ENCODE measurements around the gene ERI3. TPM values are rescaled to one million over a fixed set of nuclear protein-coding genes. Genes with fewer than 3 reads are reported as not detected.

ERI3 gene
- total RNA-seq, 2 donors from 2014 or later, result 71.9 to 92.1 TPM

GRCh38 chr1:44236490-44237272, 118.4 kb downstream of the ERI3 start:
- Histone ChIP-seq H3K4me3 (ENCODE audit: low read length) (no peak overlapping the region), H3K27ac (ENCODE audit: low read depth, low read length) (no peak overlapping the region), H3K27me3 (ENCODE audit: control insufficient read depth, insufficient read depth, low read length, poor library complexity, severe bottlenecking) (no peaks in the 10 kb centered on the region), H3K36me3 (ENCODE audit: control insufficient read depth, insufficient read depth, low read length) (peaks cover 17% of the 10 kb centered on the region), H3K9me3 (ENCODE audit: control insufficient read depth, low read length) (no peaks in the 10 kb centered on the region), H3K4me1 (ENCODE audit: control insufficient read depth, insufficient read depth, low read length) (peaks cover 18% of the 10 kb centered on the region), H3K9ac (ENCODE audit: extremely low read depth, low read length, poor library complexity, severe bottlenecking) (no peak overlapping the region)
- no peaks in the 10 kb centered on the region for H3K27me3 Mint-ChIP-seq (ENCODE audit: insufficient read depth)
- H3K4me1 Mint-ChIP-seq, result peaks cover 38% of the 10 kb centered on the region
- TF ChIP-seq CTCF (conservative IDR thresholded peaks at IDR 0.05), result no peak
- 86 to 92% methylated on average over 6 to 8 of the region's 8 CpGs for WGBS, 2 experiments (ENCODE audit: insufficient coverage in 1 of 2, insufficient read length in 1 of 2)
- no peak overlapping the region for H3K4me3 Mint-ChIP-seq
- no peak for DNase-seq
- H3K36me3 Mint-ChIP-seq (ENCODE audit: low read depth), result peaks cover 20% of the 10 kb centered on the region
- no peak overlapping the region for H3K27ac Mint-ChIP-seq
- no peaks in the 10 kb centered on the region for H3K9me3 Mint-ChIP-seq

DNA sequence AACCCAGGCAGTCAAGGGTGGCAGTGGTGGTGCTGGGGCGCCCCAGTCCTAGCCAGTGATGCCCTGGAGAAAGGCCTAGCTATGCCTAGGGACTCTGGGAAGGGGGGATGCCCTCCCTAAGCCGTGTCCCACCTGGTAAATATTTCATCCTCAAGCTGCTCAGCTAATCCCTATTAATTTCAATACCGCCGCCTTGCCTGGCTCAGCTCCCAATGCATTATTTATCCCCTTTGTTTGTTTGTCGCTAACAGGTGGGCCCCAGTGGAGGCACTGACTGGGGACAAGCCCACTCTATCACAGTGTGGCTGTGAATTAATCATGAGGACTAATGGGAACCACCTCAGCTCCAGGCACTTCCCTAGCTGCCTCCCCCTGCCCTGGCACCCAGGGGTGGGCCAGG, 119.2 kb downstream of the ERI3 start:
- Histone ChIP-seq H3K9ac (ENCODE audit: extremely low read depth, low read length, poor library complexity, severe bottlenecking) (no peak overlapping the region), H3K27me3 (ENCODE audit: control insufficient read depth, insufficient read depth, low read length, poor library complexity, severe bottlenecking) (no peaks in the 10 kb centered on the region), H3K36me3 (ENCODE audit: control insufficient read depth, insufficient read depth, low read length) (peaks cover 17% of the 10 kb centered on the region), H3K4me3 (ENCODE audit: low read length) (no peak overlapping the region), H3K4me1 (ENCODE audit: control insufficient read depth, insufficient read depth, low read length) (peaks cover 17% of the 10 kb centered on the region), H3K9me3 (ENCODE audit: control insufficient read depth, low read length) (no peaks in the 10 kb centered on the region), H3K27ac (ENCODE audit: low read depth, low read length) (no peak overlapping the region)
- WGBS, 2 experiments (ENCODE audit: insufficient coverage in 1 of 2, insufficient read length in 1 of 2), result 92 to 100% methylated on average over 1 to 5 of the region's 5 CpGs
- no peaks in the 10 kb centered on the region for H3K27me3 Mint-ChIP-seq (ENCODE audit: insufficient read depth)
- TF ChIP-seq CTCF (conservative IDR thresholded peaks at IDR 0.05), result no peak
- H3K4me3 Mint-ChIP-seq, result no peak overlapping the region
- no peaks in the 10 kb centered on the region for H3K9me3 Mint-ChIP-seq
- H3K27ac Mint-ChIP-seq, result no peak overlapping the region
- DNase-seq, result no peak
- H3K4me1 Mint-ChIP-seq, result peaks cover 30% of the 10 kb centered on the region
- peaks cover 25% of the 10 kb centered on the region for H3K36me3 Mint-ChIP-seq (ENCODE audit: low read depth)

DNA sequence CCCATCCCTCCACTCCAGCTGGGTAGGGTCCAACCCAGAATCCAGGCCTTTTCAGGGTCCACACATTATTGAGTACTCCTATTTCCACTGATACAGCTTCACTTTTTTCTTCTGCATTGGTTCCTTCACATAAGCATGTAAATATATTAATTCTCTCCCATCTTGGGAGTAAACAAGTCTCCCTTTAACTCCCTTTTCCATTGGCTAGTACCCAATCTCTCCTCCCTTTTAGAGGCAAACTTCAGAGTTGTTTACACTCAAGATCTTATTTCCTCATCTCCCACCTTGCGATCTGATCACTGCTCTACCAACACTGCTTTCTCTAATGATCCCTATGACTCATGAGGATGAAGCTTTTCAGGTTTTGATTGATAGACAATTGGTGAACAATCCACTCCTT, 121.5 kb downstream of the ERI3 start:
- Histone ChIP-seq H3K4me3 (ENCODE audit: low read length) (no peak overlapping the region), H3K9ac (ENCODE audit: extremely low read depth, low read length, poor library complexity, severe bottlenecking) (no peak overlapping the region), H3K9me3 (ENCODE audit: control insufficient read depth, low read length) (no peaks in the 10 kb centered on the region), H3K27ac (ENCODE audit: low read depth, low read length) (no peak overlapping the region), H3K36me3 (ENCODE audit: control insufficient read depth, insufficient read depth, low read length) (peaks cover 24% of the 10 kb centered on the region), H3K27me3 (ENCODE audit: control insufficient read depth, insufficient read depth, low read length, poor library complexity, severe bottlenecking) (no peaks in the 10 kb centered on the region), H3K4me1 (ENCODE audit: control insufficient read depth, insufficient read depth, low read length) (peaks cover 4% of the 10 kb centered on the region)
- Mint-ChIP-seq H3K36me3 (ENCODE audit: low read depth) (peaks cover 40% of the 10 kb centered on the region), H3K27ac (no peak overlapping the region), H3K9me3 (peaks cover 7% of the 10 kb centered on the region), H3K4me1 (peaks cover 16% of the 10 kb centered on the region), H3K27me3 (ENCODE audit: insufficient read depth) (no peaks in the 10 kb centered on the region), H3K4me3 (no peak overlapping the region)
- 100% methylated on average over 1 of the region's 1 CpG for WGBS, 2 experiments (ENCODE audit: insufficient coverage in 1 of 2, insufficient read length in 1 of 2)
- TF ChIP-seq CTCF (conservative IDR thresholded peaks at IDR 0.05), result no peak
- DNase-seq, result no peak

Measured in endodermal cell (in vitro differentiated cells).